HEK293T (cell line): ENCODE results near the gene STK33.

Experiments used
- HDGF ChIP-seq: fragments of 450-650 bp; IDR thresholded peaks from 2 replicates; pipeline ENCODE4 v1.6.1; 2017; ENCODE audit warnings: antibody characterized with exemption, borderline replicate concordance
- L3MBTL2 ChIP-seq: fragments of 450-650 bp; conservative IDR thresholded peaks from 2 replicates; pipeline ENCODE4 v1.6.1; 2016; ENCODE audit warnings: mild to moderate bottlenecking
- ZNF384 ChIP-seq: fragments of 450-650 bp; IDR thresholded peaks from 2 replicates; pipeline ENCODE4 v1.6.1; 2016

GRCh38 chr11:8488395-8488794, 105.6 kb downstream of the STK33 start:
- no peak for TF ChIP-seq L3MBTL2
- no peak for TF ChIP-seq HDGF
- TF ChIP-seq ZNF384 = no peak
